HG03378 (cell line): Measurements from ENCODE around the gene DHTKD1.
"Not testable (repeated sequence)": the region's sequence is repeated elsewhere in the genome, so short reads cannot be mapped to it uniquely, and the experiment has no call there.

Experiments
- ATAC-seq: cut with Tn5 transposase; IDR thresholded peaks from one replicate; pipeline ENCODE4 v1.9.1; 2021; ENCODE audit warnings: mild to moderate bottlenecking, moderate library complexity; ENCODE audit not compliant: unreplicated experiment

Gene DHTKD1

DNA sequence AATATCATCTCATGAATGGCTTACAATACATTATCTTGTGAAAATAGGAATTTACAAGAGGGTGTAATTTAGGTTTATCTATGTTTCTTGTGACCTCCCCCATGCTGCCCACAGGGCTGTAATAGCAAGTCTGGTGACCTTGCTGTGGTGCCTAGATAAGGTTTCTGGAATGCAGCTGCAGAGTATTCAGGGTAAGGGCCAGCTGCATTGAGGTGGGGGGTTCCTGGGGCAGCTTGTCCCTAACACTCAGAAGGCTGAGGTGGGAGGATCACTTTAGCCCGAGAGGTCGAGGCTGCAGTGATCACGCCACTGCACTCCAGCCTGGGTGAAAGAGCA lies 5.3 kb upstream of the DHTKD1 start:
- ATAC-seq = no peak

DNA sequence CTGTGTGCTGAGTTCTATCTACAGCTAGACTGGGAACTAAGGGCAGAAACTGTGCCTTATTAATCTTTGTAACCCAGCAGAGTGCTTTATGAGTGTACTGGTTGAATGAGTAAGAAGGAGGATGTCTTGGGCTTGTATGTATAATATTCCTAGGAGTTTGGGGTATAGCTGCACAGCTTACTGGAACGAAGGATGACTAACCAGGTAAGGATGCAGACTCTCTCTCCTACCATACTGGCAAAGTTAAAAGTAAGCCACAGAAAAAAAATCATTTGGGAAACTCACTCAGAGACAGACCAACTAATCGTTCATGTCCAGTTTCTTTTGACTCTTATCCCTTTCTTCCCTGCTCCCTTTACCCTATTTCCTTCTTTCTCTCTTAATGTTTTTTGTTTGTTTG lies 1.4 kb upstream of the DHTKD1 start:
- no peak for ATAC-seq

DNA sequence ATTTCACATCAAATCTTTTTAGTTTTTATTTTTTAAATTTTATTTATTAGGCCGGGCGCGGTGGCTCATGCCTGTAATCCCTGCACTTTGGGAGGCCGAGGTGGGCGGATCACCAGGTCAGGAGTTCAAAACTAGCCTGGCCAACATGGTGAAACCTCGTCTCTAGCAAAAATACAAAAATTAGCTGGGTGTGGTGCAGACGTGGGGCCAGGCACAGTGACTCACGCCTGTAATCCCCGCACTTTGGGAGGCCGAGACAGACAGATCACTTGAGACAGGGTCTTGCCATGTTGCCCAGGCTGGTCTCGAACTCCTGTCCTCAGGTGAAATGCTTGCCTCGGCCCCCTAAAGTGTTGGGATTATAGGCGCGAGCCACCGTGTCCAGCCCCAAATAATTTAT lies 2.7 kb downstream of the DHTKD1 start:
- ATAC-seq = not testable (repeated sequence)

DNA sequence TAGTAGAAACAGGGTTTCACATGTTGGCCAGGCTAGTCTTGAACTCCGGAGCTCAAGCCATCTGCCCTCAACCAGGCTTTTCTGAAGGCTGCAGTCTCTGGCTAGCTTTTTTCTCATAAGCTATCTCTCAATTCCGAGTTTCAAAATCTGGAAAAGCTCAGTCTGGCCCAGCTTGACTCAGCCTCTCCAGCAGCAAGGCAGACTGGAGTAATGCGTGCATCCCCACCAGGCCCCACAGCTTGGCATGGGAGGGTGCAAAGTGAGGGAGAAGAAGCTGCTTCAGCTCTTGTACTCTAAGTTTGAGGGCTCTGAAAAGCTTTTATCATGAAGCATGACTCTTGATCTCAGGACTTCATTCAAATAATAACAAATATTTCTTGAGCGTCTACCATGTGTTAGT lies 4.8 kb downstream of the DHTKD1 start:
- no peak for ATAC-seq

DNA sequence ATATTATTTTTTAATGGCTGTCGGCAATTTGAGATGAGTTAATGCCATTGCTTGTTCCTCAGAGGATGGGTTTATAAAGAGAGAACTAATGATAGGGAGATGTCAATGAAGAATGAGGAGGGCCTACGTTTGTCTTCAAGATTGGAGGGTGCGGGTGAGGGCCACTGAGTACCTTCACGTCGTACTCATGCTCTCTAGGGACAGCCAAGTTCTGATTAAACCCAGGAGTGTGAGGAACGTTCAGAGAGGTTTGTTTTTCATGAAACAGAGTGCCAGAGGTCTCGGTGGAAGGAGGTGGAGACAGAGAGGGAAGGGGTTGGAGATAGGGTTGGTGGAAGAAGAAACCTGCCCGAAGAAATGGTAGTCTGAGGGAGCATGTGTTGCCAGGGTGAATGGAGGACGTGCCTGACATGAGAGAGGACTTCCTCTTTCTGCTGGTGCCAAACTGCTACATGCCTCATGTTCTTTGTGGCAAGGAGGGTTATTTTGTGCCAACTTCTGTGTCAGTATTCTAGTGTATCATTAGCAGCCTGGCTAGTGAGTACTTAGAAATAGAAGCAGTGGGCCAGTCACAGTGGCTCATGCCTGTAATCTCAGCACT lies 8.9 kb downstream of the DHTKD1 start:
- no peak for ATAC-seq

DNA sequence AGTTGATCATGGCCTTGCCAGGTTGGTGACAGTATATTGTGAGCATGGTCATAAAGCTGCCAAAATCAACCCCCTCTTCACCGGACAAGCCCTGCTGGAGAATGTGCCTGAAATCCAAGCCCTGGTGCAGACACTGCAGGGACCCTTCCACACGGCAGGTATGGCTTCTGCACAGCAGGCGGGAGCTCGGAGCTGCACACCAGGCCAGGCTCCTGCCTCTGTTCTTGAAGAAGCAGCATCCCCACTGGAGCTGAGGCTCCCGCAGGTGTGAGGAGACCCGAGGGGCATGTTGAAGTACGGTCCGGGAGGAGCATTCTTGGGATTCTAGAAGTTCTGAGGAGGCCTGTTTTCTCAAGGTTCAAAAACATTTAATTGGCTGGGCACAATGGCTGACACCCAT lies 12.7 kb downstream of the DHTKD1 start:
- ATAC-seq = no peak

DNA sequence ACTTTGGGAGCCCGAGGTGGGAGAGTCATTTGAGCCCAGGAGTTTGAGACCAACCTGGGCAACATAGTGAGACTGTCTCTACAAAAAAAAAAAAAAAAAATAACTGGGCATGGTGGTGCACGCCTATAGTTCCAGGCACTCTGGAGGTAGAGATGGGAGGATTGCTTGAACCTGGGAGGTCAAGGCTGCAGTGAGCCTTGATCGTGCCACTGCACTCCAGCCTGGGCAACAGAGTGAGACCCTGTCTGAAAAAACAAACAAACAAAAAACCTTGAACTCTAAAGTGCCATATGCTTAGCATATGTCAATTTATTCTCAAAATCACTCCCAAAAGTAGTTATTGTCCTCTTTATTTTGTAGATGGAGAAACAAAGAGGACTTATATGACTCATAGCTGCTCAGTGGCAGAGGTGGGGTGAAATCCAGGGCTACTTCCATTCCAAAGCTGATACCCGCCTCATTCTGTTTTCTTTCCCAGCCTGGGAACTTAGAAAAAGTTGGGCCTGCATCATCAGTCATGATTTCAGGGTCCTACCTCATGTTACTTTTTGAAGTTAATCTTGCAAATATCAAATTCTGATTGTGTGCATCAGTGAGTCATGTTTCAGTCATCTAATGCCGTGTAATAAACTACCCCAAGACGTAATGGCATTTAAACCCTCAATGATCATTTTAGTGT lies 13.3 kb downstream of the DHTKD1 start:
- no peak for ATAC-seq

DNA sequence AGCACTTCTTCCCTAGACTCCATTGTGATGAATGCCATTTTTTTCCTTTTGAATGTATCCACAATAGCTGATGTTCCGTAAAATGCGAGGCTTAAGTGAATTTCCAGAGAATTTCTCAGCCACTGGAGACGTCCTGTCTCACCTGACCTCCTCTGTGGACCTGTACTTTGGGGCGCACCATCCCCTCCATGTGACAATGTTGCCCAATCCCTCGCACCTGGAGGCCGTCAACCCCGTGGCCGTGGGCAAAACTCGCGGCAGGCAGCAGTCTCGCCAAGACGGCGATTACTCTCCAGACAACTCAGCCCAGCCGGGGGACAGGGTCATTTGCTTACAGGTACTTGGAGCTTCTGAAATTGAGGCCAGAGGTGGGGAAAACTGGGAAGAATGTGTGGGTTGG lies 20.2 kb downstream of the DHTKD1 start:
- no peak for ATAC-seq

DNA sequence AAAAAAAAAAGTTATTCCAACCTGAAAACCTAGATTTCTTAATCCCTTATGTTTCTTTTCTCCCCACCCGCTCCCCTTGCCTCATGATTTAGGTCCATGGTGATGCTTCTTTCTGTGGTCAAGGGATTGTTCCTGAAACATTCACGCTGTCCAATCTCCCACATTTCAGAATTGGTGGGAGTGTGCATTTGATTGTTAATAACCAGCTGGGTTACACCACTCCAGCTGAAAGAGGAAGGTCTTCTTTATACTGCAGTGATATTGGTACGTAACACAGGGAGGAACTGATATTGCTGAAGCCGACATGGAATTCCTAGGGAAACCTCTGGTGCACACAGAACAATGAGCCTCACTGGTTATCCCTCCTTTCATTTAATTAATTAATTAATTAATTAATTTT lies 22.7 kb downstream of the DHTKD1 start:
- no peak for ATAC-seq

DNA sequence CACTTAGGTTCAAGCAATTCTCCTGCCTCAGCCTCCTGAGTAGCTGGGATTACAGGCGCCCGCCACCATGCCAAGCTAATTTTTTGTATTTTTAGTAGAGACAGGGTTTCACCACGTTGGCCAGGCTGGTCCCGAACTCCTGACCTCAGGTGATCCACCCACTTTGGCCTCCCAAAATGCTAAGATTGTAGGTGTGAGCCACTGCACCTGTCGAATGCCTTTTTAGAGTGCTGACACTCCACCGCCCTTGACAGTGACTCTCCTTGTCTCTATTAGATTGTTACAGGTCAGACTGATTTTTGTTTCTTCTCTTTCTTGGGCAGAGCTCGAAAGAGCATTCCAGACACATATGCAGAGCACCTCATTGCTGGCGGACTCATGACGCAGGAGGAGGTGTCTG lies 28.6 kb downstream of the DHTKD1 start:
- not testable (repeated sequence) for ATAC-seq

DNA sequence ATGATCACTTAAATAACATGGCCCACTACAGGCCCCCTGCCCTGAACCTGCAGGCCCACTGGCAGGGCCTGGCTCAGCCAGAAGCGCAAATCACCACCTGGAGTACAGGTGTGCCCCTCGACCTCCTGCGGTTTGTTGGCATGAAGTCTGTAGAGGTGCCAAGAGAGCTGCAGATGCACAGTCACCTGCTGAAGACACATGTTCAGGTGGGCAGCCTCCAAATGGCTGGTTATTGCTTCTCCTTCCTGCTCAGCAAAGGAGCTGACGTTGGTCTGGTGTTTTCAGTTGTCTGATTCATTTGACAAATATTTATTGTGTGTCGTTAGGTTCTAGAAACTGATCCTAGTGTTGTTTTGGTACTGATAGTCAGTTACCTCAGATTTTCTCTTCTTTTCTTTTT lies 29.0 kb downstream of the DHTKD1 start:
- ATAC-seq = no peak

DNA sequence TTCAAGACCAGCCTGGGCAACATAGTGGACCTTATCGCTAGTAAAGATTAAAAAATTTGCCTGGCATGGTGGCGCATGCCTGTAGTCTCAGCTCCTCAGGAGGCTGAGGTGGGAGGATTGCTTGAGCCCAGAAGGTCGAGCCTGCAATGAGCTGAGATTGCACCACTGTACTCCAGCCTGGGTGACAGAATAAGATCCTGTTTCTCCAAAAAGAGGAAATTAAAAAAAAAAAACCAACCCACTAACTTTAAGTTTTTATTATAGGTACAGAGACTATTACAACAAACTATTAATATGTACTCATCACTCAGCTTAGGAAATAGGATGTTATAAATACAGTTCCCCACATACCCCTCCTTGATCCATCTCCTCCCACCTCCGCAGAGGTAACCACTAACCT lies 30.2 kb downstream of the DHTKD1 start:
- ATAC-seq = no peak

DNA sequence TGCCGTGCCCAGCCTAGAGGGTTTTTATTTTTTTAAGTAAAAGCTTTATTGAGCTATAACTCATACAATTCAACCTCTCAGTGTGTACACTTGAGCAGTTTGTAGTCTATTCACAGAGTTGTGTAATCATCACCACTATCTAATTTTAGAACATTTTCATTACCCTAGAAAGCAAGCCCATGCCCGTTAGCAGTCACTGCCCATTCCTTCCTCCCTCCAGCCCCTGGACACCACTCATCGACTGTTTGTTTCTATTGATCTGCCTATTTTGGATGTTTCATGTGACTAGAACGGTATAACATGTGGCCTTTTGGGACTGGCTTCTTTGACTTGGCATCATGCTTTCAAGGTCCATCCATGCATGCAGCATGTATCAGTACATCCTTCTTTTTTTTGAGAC lies 35.0 kb downstream of the DHTKD1 start:
- ATAC-seq = no peak

DNA sequence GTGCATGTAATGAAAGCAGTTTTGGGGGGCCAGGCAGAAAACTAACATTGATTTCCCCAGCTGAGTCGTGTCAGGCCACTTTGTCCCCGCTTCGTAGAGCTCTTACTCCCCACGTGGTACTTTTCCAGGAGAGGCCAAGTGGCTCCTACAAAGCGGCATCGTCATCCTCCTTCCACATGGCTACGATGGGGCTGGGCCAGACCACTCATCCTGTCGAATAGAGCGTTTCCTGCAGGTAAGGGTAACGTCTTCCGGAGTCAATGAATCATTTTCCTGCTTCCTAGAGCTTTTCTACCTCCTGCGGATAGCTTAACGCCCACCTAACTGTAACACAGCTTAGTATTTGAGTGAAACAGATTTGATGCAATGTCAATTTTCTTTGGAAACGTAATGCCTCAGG lies 39.0 kb downstream of the DHTKD1 start:
- ATAC-seq = no peak

DNA sequence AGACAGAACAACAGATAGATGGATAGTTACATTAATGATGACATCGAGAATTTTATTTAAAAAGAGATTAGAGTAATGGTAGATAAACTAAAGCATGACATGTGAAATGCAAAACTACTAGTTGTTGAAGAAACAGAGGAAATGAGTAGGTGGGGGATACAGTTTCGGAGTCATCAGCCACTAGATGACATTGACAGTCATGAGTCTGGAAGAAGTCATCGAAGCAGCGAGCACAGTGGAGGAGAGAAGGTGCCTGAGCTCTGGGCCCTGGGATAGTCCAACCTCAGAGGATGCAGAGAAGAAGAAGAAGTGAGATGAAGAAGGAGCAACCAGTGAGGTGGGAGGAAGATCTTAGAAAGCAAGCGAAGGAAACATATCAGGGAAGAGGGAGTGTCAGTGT lies 40.5 kb downstream of the DHTKD1 start:
- ATAC-seq = no peak

DNA sequence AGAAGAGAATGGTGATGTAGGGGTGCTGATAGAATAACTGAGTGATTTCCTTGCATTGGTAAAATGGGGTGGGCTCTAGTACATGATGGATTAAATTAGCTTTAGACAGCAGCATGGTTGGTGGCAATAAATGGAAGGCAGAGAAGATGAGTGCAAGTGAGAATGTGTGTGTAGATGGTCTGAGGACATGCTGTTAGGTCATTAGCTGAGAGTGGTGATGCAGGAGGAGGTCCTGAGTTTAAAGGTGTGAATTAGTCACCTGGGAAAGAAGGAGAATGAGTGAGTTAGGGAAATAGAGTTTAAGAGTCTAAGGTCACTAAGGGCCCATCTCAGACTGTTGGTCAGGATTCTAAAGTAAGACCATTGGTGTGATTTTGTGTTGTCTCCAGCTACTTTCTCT lies 42.8 kb downstream of the DHTKD1 start:
- ATAC-seq = no peak

DNA sequence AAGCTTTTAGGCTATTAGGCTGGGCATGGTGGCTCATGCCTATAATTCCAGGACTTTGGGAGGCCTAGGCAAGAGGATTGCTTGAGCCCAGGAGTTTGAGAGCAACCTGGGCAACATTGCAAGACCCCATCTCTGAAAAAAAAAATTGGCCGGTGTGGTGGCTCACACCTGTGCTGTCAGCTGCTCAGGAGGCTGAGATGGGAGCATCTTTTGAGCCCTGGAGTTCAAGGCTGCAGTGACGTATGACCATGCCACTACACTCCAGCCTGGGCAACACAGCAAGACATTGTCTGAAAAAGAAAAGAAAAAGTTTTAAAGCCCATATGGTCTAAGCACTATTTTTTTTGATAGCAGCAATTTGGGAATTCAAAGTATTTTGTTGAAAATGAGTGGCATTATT lies 44.9 kb downstream of the DHTKD1 start:
- ATAC-seq = no peak

DNA sequence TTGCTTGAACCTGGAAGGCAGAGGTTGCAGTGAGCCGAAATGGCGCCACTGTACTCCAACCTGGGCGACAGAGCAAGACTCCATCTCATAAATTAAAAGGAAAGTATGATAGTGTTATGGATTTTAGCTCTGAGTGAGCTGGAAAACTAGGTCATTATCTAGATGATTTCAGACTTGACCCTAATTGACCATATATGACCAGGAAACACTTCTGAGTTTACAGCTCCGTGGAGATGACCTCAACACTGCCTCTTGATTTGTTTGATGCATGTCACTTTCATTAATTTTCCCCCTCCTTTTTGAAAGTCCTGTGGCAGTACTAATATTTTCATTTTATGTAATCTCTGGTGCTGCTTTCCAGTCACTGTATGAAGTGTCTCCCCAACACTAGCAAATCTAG lies 52.9 kb downstream of the DHTKD1 start:
- ATAC-seq = no peak

DNA sequence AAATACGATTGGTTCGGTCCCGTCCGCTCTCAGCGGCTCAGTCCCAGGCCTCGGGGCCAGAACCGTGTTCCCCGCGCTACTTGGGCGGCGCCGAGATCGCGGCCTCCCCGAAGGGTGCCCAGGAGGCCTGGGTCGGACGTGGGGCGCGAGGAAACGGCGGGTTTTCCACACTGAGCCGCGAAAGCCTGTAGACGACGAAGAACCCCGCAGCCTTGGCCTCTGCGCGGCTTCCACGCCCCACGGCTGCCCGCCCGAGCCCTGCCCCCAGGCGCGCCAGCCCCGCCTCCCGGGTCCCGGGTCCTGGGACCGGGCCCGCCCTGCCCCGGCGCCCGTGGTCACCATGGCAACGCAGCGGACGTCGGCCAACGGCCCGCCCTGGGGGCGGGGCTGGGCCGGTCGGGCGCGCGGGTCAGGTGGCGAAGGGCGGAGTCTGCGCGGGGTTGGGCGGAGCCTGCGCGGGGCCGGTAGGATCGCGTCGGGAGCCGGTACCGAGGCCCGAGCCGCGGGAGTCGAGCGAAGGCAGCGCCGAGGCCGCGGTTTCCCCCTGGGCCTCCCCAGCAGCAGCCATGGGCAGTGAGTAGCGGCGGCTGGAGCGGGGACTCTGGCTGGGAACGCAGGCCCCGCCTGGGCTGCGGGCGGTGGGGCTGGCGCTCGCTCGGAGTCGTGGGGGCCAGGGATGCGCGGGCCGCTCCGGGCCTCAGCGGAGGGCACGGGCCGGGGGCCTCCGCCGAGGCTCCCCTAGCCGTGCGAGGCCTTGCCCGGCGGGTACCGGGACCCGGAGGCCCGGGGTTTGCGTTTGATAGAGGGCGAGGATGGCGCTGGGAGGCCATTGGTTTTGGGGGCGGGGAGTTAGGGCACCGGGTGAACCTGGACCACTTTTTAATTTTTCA lies 60.7 kb downstream of the DHTKD1 start, which contains the start of gene SEC61A2:
Gene SEC61A2, plus strand, starts transcription at position 456 of the 890 bp plus-strand sequence. Its CDS starts 111 bp downstream, at position 567.
- peak; percentile 63 for ATAC-seq

DNA sequence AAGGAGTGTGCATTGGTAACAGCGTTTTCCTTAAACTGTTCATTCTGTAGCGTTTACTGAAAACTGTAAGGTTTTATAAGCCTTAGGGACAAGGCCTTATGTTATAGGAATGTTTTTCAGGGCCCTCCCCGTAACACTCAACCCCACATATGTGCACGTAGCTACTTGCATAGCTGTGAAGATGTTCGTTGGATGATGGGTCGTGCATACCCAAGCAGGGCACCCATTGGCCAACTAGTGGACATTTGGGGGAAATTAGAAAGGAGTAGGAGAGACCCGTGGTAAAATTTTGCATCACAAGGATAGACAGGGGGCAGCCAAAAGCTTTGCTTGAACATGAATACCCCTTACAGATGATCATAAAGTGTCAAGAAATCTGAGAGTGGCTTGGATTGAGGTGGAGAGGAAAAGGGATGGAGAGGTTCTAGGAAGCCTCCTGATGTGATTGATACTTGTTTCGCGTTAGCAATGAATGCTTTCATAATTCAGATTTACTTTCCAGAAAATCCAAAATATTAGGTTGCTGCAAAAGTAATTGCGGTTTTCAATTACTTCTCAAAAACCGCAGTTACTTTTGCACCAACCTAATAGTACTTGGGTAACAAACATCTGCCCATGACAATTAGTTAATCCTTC lies 61.6 kb downstream of the DHTKD1 start:
- peak; percentile 57 for ATAC-seq

DNA sequence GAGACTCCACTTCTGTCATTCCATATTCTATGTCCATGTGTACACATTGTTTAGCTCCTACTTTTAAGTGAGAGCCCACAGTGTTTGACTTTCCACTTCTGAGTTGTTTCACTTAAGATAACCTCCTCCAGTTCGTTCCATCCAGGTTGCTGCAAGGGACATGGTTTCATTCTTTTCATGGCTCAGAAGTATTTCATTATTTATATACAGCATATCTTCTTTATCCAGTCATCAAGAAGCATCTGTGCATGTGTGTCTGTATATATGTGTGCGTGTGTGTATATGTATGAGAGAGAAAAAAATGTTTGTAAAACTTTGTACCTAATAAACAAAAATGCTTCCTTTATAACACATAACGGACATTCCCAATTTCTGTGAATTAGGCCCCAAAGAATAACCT lies 66.9 kb downstream of the DHTKD1 start:
- no peak for ATAC-seq

DNA sequence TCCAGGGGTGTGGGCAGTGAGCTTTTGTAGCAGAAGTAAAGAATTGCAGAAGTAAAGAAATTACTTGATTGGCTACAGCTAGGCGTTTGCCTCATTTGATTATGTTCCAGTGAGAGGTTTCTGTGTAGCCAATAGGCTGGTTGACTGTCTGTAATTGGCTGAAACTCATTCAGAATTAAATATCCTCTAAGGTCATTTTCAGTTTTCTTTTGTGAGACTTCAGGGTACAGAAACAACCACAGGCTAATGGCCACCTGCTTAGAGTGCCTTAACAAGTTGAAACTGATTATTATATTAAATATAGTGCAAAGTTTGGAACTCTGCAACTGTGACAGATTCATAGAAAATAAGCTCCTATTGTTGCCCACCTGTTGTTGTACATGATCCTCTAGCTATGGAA lies 71.3 kb downstream of the DHTKD1 start:
- no peak for ATAC-seq
